ENCODE data around the gene CLK2. TPM values are rescaled to one million over a fixed set of nuclear protein-coding genes. Genes with fewer than 3 reads are reported as not detected.
A peak's percentile ranks its signal among the peaks of the same experiment; 100 is the strongest.

Gene CLK2
- total and polyA plus RNA-seq, 2 of the 13 experiments (the other 11 are each of a cell fraction or from before 2014, with no cell fraction given), result 20.1 to 73.5 TPM

DNA sequence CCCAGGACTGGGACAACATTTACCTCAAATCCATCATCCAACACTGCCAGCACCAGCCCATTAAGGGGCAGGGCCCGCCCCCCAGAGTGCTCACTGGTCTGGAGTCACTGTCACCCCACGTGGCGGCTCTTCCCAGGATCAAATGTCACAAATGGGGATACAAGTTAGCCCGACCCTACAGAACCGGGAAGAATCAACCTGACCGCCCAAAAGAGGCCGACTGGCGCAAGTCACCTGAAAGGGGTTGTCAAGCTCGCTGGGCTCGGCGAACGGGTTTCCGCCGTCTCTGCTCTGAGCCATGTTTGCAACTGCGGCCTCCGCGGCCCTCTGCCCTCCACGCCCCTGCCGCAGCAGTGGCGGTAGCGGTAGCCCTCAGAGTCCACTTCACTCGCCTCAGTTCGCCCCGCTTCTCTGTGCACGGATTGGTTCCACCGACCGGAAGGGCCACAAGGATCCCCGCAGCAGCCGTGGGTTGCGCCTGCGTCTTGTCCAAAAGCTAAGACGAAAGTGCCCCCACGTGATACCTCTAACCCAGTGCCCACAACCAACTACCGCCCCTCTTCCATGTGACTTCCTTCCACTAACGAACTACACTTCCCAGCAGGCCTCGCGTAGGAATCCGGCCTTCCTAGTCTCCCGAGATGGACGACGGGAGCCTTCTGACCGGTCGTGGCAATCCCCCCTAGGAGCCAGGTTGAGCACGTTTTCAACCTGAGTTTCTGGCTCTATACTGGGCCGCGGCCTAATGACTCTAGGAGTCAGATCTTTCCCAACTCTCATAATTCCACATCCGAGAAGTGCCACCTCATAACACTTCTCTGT lies 11.2 kb downstream of the CLK2 start, which contains the start of gene SCAMP3 (continued):
- peak; percentile 39 to 75; a peak in 2 of 4 replicates for TF ChIP-seq HMGXB4 (CRISPR knock-in tag; IDR thresholded peaks at IDR 0.05; ENCODE audit: borderline replicate concordance in 1 of 2, low read depth in 1 of 2)
- TF ChIP-seq SNAPC2 (CRISPR knock-in tag; IDR thresholded peaks at IDR 0.05), result no peak
- 0 out of 2 replicates have a peak, but pooled peaks have one; percentile 45 for TF ChIP-seq NFATC3 (CRISPR knock-in tag; IDR thresholded peaks at IDR 0.05)
- no peak for TF ChIP-seq SMARCE1 (IDR thresholded peaks at IDR 0.05; ENCODE audit: borderline replicate concordance)
- TF ChIP-seq, protein P1, sequence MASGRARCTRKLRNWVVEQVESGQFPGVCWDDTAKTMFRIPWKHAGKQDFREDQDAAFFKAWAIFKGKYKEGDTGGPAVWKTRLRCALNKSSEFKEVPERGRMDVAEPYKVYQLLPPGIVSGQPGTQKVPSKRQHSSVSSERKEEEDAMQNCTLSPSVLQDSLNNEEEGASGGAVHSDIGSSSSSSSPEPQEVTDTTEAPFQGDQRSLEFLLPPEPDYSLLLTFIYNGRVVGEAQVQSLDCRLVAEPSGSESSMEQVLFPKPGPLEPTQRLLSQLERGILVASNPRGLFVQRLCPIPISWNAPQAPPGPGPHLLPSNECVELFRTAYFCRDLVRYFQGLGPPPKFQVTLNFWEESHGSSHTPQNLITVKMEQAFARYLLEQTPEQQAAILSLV (CRISPR knock-in tag; IDR thresholded peaks at IDR 0.05; ENCODE audit: borderline replicate concordance), result peak; percentile 78; the same call in 1 of the 2 replicates
- 0 out of 2 replicates have a peak, but pooled peaks have one; percentile 50 for TF ChIP-seq ZBTB7A (CRISPR knock-in tag; IDR thresholded peaks at IDR 0.05)
- TF ChIP-seq SMC3 (IDR thresholded peaks at IDR 0.05; ENCODE audit: low read length), result no peak
- TF ChIP-seq ZNF317 (CRISPR knock-in tag; IDR thresholded peaks at IDR 0.05), result peak; percentile 80; the same call in 1 of the 2 replicates
- TF ChIP-seq REL (CRISPR knock-in tag; conservative IDR thresholded peaks at IDR 0.05), result 0 out of 2 replicates have a peak, but pooled peaks have one; percentile 39
- TF ChIP-seq HDAC6 (IDR thresholded peaks at IDR 0.05; ENCODE audit: low read depth, low read length), result no peak
- no peak for TF ChIP-seq ZNF615 (CRISPR knock-in tag; IDR thresholded peaks at IDR 0.05; ENCODE audit: borderline replicate concordance)
- no peak for TF ChIP-seq FOXK2 (IDR thresholded peaks at IDR 0.05)
- 0 out of 2 replicates have a peak, but pooled peaks have one; percentile 49 for TF ChIP-seq ZNF446 (CRISPR knock-in tag; IDR thresholded peaks at IDR 0.05)
- peak; percentile 84 for TF ChIP-seq RBFOX2 (IDR thresholded peaks at IDR 0.05; ENCODE audit: low read depth, low read length)
- TF ChIP-seq NFE2L2 (IDR thresholded peaks at IDR 0.05; ENCODE audit: low read length), result no peak
- no peak for TF ChIP-seq SSRP1 (CRISPR knock-in tag; IDR thresholded peaks at IDR 0.05)
- TF ChIP-seq, protein P2, sequence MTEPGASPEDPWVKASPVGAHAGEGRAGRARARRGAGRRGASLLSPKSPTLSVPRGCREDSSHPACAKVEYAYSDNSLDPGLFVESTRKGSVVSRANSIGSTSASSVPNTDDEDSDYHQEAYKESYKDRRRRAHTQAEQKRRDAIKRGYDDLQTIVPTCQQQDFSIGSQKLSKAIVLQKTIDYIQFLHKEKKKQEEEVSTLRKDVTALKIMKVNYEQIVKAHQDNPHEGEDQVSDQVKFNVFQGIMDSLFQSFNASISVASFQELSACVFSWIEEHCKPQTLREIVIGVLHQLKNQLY (CRISPR knock-in tag; IDR thresholded peaks at IDR 0.05), result peak; percentile 70; the same call in 1 of the 2 replicates
- no peak for TF ChIP-seq RORA (CRISPR knock-in tag; IDR thresholded peaks at IDR 0.05)
- TF ChIP-seq ZNF841 (CRISPR knock-in tag; IDR thresholded peaks at IDR 0.05; ENCODE audit: borderline replicate concordance), result no peak
- no peak for TF ChIP-seq ATAD3A (CRISPR knock-in tag; IDR thresholded peaks at IDR 0.05)
- TF ChIP-seq, protein P3, sequence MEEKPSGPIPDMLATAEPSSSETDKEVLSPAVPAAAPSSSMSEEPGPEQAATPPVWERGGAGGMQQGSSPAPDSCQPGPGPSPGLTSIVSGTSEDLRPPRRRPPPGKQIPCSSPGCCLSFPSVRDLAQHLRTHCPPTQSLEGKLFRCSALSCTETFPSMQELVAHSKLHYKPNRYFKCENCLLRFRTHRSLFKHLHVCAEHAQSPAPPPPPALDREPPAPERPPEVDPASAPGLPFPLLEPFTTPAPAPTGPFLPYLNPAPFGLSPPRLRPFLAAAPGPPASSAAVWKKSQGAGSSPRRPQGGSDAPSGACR (CRISPR knock-in tag; IDR thresholded peaks at IDR 0.05), result peak; percentile 84; the same call in 1 of the 2 replicates
- TF ChIP-seq, protein P4, sequence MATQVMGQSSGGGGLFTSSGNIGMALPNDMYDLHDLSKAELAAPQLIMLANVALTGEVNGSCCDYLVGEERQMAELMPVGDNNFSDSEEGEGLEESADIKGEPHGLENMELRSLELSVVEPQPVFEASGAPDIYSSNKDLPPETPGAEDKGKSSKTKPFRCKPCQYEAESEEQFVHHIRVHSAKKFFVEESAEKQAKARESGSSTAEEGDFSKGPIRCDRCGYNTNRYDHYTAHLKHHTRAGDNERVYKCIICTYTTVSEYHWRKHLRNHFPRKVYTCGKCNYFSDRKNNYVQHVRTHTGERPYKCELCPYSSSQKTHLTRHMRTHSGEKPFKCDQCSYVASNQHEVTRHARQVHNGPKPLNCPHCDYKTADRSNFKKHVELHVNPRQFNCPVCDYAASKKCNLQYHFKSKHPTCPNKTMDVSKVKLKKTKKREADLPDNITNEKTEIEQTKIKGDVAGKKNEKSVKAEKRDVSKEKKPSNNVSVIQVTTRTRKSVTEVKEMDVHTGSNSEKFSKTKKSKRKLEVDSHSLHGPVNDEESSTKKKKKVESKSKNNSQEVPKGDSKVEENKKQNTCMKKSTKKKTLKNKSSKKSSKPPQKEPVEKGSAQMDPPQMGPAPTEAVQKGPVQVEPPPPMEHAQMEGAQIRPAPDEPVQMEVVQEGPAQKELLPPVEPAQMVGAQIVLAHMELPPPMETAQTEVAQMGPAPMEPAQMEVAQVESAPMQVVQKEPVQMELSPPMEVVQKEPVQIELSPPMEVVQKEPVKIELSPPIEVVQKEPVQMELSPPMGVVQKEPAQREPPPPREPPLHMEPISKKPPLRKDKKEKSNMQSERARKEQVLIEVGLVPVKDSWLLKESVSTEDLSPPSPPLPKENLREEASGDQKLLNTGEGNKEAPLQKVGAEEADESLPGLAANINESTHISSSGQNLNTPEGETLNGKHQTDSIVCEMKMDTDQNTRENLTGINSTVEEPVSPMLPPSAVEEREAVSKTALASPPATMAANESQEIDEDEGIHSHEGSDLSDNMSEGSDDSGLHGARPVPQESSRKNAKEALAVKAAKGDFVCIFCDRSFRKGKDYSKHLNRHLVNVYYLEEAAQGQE (IDR thresholded peaks at IDR 0.05; ENCODE audit: borderline replicate concordance in 1 of 2, low read depth in 1 of 2, low read length in 2 of 2), result peak in 1 of 2 experiments; percentile 16; a peak in 1 of 4 replicates

Data from HepG2 (cell line).